ENCODE results near the gene PACS2. TPM values are rescaled to one million over a fixed set of nuclear protein-coding genes. Genes with fewer than 3 reads are reported as not detected.

PACS2 gene
- polyA plus RNA-seq, 1 donor: 116 TPM

DNA sequence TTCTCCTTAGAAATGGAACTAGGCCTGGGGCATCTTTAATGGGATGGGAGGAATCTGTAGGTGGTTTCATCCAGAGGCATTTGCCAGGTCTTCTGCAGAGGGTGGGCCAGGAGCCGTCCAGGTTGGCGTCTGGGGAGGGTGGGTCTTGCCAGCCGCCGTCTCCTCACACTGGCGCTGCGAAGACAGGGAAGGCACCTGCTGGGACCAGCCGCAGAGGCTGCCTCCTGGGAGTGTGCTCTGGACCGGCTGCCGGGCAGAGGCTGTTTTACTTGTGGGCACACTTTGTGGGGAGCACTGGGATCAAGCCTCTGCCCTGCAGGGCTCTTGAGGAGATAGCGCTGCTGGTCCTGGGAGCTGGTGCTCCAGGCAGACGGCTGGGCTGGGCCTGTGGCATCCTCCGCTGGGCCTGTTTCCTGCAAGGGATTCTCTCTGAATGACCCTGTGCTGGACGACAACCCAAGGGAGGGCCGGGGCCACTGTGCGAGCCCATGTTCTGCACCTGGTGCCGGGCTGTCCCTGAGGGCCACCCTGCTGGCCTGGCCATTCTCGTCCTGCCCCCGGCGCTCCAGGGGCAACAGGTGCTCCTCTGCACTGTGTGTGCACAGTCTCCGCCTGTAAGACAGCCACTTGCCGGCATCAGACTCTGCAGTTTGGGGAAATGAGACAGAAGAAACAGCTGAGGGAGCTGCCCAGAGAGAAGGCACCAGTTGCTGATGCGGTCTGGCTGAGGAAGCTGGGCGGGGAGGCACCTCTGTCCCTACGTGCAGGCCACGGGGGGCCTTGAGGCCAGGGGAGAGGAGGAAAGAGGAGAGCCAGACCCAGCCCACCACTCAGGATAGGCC lies 73.8 kb downstream of the PACS2 start:
- DNase-seq: no peak

GRCh38 chr14:105388976-105389375 lies 74.4 kb downstream of the PACS2 start:
- no peak for DNase-seq

DNA sequence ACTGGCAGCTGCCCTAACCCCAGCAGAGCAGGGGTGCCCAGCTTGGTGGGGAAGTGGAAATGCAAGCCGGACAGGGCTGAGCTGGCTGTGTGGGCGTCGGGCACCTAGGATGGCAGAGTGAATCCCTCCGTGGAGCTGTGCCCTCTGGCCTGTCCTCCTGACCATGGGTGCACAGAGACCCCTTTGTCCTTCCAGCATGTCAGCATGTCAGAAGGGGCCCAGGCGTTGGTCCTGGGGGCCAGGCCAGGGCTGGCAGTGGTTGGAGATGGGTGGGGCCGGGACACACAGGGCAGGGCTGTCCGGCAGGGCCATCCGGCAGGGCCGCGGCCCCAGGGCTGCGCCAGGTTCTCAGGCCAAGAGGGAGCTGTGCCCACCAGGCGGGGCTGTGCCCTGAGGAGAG lies 75.0 kb downstream of the PACS2 start:
- DNase-seq: no peak

- DNase-seq: no peak
Measured at GRCh38 chr14:105389976-105390848, 75.7 kb downstream of the PACS2 start.

GRCh38 chr14:105390849-105391500 lies 76.4 kb downstream of the PACS2 start:
- DNase-seq: no peak

DNA sequence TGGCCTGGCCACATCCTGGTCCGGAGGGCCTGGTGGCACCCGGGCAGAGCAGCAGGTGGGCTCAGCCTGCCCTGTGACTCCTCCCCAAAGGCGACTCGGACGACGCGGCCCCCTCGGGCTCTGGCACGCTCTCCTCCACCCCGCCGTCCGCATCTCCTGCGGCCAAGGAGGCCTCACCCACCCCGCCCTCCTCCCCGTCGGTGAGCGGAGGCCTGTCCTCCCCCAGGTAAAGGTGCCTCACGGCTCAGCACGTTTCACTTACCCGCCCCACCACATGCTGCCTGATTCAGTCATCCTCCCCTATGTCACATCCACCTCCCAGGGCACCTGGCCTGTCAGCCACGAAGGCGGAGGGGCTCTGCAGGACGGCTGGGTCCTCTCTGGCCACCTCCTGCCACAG lies 77.0 kb downstream of the PACS2 start:
- DNase-seq: no peak

DNA sequence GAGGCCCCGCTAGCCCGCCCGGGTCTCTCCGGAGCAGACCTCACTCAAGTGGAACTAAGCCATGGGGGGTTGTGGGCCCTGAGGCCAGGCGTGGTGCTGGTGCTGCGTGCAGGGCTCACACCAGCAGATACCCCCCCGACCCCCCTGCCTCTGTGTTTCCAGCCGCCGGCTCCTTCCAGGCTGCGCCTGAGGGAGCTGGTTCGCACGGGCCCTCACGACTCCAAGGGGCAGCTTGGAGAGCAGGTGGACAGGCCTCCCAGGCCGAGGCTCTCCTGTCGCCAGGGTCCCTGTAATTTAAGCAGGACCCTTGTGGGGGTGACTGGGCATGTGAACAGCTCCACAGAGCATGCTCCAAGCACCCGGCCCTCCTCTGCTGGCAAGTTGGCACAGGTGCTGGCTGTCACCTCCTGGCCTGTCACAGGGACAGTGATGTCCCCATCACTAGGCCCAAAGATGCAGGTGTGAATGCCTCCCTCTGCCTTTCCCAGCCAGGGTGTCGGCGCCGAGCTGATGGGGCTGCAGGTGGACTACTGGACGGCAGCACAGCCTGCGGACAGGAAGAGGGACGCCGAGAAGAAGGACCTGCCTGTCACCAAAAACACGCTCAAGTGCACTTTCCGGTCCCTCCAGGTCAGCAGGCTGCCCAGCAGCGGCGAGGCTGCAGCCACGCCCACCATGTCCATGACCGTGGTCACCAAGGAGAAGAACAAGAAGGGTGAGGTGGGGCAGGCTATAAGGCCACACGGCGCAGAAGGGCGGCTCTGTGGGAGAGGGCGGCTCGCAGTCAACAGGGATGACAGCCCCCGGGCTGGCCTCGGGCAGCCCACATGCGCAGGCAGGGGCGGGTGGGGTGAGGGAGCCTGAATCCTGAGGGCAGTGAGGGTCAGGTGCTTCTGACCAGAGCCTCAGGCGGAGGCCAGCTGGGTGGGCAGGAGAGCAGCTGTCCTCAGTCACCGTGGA lies 77.9 kb downstream of the PACS2 start:
- DNase-seq: no peak

DNA sequence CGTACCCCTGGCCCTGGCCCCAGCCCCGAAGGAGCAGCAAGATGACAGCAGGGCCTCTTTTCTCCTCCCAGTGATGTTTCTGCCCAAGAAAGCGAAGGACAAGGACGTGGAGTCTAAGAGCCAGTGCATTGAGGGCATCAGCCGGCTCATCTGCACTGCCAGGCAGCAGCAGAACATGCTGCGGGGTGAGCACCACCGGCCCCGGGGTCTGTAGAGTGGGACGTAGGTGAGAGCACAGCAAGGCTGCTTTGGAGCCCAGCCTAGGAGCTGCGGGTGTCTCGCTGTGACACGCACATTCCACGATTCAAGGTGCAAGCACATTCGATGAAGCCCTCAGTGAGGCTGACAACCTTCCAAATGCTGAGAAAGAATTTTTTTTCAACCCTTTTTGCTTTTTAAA lies 78.6 kb downstream of the PACS2 start:
- DNase-seq: no peak

DNA sequence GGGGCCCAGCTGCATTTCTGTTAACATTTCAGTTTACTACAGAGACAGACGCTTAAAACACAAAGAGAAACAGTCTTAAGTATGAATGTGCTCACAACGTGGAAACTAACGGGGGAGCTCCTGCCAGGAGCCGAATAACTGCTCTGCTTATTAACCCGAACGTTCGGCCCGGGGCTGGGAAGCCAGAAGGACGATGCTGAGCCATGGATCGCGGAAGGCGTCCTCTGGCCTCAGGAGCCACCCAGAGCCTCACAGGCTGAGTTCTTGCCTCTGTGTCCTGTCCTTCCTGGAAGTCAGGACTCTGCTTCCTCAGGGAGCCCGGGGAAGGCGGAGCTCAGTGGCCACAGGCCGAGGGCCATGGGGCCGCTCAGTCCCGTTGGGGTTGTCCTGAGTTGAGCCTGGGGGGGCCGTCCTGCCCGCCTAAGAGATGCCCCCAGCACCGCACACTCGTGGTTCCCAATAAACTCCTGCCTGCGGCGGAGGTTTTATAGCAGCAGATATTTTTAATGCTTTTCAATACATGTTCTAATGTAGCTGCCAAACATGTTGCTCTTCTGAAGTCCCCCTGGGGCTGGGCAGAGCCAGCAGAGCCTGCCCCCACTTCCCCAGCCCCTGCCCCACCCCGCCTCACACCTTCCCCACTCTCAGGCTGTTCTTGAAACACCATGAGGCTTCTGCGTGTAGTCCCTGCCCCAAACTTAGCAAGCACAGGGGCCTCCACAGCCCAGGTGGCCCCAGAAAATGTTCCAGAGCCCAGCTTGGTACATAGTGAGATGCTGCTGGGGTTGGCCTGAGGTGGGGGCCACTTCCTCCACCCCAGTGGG lies 80.4 kb downstream of the PACS2 start:
- no peak for DNase-seq

DNA sequence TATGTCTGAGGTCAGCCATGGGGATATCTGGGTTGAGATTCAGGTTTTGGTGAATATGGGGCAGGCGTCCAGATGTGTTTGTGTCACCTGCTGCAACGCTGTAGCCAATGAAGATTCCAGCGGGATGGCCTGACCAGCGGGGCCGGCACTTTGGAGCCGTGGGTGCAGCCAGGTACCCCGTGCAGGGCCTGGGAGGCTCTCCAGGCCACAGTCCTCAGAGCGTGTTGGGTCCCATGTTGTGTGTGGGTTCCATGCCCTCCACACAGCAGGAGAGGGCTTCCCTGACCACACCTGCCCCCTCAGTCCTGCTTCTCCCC lies 80.9 kb downstream of the PACS2 start:
- DNase-seq: no peak

GRCh38 chr14:105397350-105397931 lies 82.9 kb downstream of the PACS2 start:
- DNase-seq: no peak

- peak; percentile 92 for DNase-seq
Measured at GRCh38 chr14:105398044-105398725, 83.6 kb downstream of the PACS2 start, which contains the start of gene TEX22. TSS of gene TEX22 (plus strand) at chr14:105398538. CDS start at chr14:105399341, 803 bp downstream.

- DNase-seq: no peak
Measured at GRCh38 chr14:105398726-105399465, 84.3 kb downstream of the PACS2 start.

DNA sequence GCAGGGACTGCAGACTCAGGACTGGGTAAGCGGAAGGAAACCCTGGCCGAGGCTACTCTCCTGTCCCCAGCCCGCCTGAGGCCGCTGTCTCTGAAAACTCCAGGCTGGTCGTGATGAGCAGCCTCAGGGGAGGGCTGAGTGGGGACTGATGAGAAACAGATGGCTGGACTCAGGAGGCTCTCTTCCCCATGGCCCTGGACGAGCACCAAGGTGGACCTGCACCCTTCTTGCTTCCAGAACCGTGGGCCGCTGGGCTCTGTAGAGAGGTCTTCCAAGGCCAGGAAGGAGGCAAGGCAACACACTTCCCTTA lies 84.9 kb downstream of the PACS2 start:
- DNase-seq: no peak

GRCh38 chr14:105400016-105400415 lies 85.5 kb downstream of the PACS2 start:
- no peak for DNase-seq

- no peak for DNase-seq
Measured at GRCh38 chr14:105401699-105402098, 87.2 kb downstream of the PACS2 start.

- no peak for DNase-seq
Measured at GRCh38 chr14:105408592-105408991, 94.0 kb downstream of the PACS2 start.

GRCh38 chr14:105409364-105409763 lies 94.8 kb downstream of the PACS2 start:
- no peak for DNase-seq

DNA sequence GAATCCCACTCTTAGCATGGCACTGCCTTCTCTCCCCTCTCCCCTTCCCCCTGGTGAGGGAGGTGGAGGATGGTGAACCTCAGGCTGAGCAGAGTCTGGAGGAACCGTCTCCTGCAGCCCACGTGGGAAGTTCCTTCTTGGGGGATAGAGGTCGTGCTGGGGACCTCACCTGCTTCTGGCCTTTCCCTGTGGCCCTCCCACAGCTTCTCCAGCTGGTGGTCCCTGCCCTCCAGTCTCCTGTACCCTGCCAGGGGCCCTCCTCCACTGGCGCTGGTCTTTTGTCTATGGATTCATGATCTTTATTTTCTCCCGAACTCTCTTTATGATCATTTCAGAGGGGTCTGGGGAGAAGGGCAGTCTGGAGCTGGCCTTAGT lies 96.1 kb downstream of the PACS2 start:
- DNase-seq: no peak

Data from hindlimb muscle (tissue), 1 donor.